ENCODE data around the gene CEBPA.

The CEBPA gene

DNA sequence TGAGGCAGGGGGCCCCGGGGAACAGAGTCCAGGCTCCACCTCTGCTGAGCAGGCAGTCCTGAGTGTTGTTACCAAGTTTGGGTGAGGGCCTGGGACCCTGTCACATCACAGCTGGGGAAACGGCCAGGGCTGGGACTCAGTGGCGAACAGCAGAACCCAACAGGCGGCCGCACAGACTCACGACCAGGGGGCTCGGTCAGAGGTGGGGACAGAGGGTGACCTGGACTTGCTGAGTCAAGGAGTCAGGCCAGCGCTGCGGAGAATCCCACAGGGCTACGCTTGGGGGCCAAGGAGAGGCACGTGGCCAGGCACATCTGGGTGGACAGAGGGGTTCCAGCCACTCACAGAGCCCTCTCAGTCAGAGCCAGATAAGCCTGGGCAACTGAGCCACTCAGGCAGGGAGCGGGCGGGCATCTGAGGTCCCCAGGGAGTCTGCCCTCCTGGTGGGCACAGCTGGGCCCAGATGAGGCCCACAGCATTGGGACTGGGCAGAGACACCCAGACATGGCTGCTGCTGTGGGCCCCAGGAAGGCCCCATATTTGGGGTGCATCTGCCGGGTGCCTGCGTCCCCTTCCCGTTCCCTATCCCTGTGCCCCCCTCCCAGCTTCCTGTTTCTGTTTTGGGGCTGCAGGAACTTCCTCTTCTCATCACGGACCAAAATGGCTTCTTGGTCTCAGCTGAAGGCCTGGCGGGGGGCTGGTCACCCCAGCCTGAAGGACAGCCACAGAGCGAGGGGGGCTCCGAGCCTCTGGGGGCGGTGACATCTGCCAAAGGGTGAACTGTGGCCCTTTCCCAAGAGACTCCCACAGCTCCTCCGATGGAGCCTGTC is 34.0 kb downstream of the CEBPA start:
- Histone ChIP-seq H3K9ac (ENCODE audit: insufficient read length) (no peak overlapping the region), H3K4me3 (no peak overlapping the region), H3K9me3 (ENCODE audit: low read depth, low read length) (no peaks in the 10 kb centered on the region), H3K27ac (no peak overlapping the region), H3K36me3 (ENCODE audit: insufficient read depth, low read length) (no peaks in the 10 kb centered on the region)
- no peak for TF ChIP-seq POLR2AphosphoS5 (IDR thresholded peaks at IDR 0.05; ENCODE audit: borderline replicate concordance, low read depth, low read length)
- no peak for TF ChIP-seq EZH2 (IDR thresholded peaks at IDR 0.05)
- no peak for TF ChIP-seq FOXP2 (optimal IDR thresholded peaks at IDR 0.05; ENCODE audit: control extremely low read depth, extremely low read length, insufficient read depth)
- DNase-seq (ENCODE audit: low read depth, low spot score), result no peak

DNA sequence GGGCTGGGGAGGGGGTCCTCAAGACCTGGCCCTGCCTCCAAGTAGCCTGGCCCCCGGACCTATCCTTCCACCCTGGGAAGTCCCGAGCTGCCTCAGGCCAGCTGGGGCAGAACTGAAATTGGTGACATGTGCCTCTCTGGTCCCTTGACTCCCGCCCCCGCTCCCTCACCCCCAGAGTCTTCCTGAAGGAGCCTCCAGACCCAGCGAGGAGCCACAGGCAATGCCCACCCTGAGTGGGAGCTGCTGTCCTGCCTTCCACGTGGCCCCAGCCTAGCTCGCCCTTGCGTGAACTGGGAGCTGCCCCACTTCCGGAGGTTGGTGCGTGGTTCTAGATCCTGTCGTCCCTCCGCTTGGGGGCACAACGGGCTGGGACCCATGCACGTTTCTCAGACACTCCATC is 34.6 kb downstream of the CEBPA start:
- H3K4me3 ChIP-seq, result no peak overlapping the region
- no peak overlapping the region for H3K9ac ChIP-seq (ENCODE audit: insufficient read length)
- no peak overlapping the region for H3K27ac ChIP-seq
- no peaks in the 10 kb centered on the region for H3K36me3 ChIP-seq (ENCODE audit: insufficient read depth, low read length)
- no peak for TF ChIP-seq EZH2 (IDR thresholded peaks at IDR 0.05)
- TF ChIP-seq FOXP2 (optimal IDR thresholded peaks at IDR 0.05; ENCODE audit: control extremely low read depth, extremely low read length, insufficient read depth), result no peak
- TF ChIP-seq POLR2AphosphoS5 (IDR thresholded peaks at IDR 0.05; ENCODE audit: borderline replicate concordance, low read depth, low read length), result no peak
- no peak for DNase-seq (ENCODE audit: low read depth, low spot score)
- H3K9me3 ChIP-seq (ENCODE audit: low read depth, low read length), result no peaks in the 10 kb centered on the region

- no peak for DNase-seq (ENCODE audit: low read depth, low spot score)
- Histone ChIP-seq H3K27ac (no peak overlapping the region), H3K4me3 (no peak overlapping the region), H3K9ac (ENCODE audit: insufficient read length) (no peak overlapping the region), H3K36me3 (ENCODE audit: insufficient read depth, low read length) (no peaks in the 10 kb centered on the region), H3K9me3 (ENCODE audit: low read depth, low read length) (no peaks in the 10 kb centered on the region)
- TF ChIP-seq EZH2 (IDR thresholded peaks at IDR 0.05) (no peak), POLR2AphosphoS5 (IDR thresholded peaks at IDR 0.05; ENCODE audit: borderline replicate concordance, low read depth, low read length) (no peak), FOXP2 (optimal IDR thresholded peaks at IDR 0.05; ENCODE audit: control extremely low read depth, extremely low read length, insufficient read depth) (no peak)
Observed at GRCh38 chr19:33266974-33267484, 35.3 kb downstream of the CEBPA start.

- no peak overlapping the region for H3K4me3 ChIP-seq
- TF ChIP-seq POLR2AphosphoS5 (IDR thresholded peaks at IDR 0.05; ENCODE audit: borderline replicate concordance, low read depth, low read length) (no peak), FOXP2 (optimal IDR thresholded peaks at IDR 0.05; ENCODE audit: control extremely low read depth, extremely low read length, insufficient read depth) (no peak), EZH2 (IDR thresholded peaks at IDR 0.05) (no peak)
- H3K27ac ChIP-seq, result no peak overlapping the region
- no peak overlapping the region for H3K9ac ChIP-seq (ENCODE audit: insufficient read length)
- H3K9me3 ChIP-seq (ENCODE audit: low read depth, low read length), result no peaks in the 10 kb centered on the region
- no peaks in the 10 kb centered on the region for H3K36me3 ChIP-seq (ENCODE audit: insufficient read depth, low read length)
- DNase-seq (ENCODE audit: low read depth, low spot score), result no peak
Observed at GRCh38 chr19:33264881-33265445, 37.4 kb downstream of the CEBPA start.

DNA sequence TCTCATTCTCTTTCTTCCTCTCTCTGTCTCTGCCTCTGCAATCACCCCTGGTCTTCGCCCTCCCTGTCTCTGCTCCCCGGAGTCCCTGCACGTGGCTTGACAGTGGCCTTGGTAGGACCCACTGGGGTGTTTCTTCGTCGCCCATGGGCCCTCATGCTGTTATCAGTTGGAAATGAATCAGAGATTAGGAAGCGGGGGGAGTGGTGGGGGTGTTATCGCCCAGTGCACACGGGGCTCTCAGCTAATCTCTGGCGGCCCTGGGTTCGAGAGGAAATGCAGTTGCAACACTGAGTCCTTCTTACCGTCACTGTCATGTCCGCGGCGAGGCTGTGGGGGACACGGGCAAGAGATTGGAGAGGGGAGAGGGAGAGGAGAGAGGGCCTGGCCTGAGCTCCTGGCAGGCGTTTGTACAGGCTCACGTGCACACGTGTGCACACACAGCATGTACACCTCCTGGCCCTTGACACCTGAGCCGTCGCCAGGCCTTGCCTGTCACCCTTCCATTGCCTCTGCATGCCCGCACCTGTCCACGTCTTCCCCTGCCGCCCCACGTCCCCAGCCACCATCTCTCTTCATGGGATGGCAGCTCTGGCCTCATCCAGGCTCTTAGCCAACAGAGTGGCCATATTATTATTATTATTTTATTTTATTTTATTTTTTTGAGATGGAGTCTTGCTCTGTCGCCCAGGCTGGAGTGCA is 38.9 kb downstream of the CEBPA start:
- Histone ChIP-seq H3K9me3 (ENCODE audit: low read depth, low read length) (no peaks in the 10 kb centered on the region), H3K4me3 (no peak overlapping the region), H3K36me3 (ENCODE audit: insufficient read depth, low read length) (no peaks in the 10 kb centered on the region), H3K27ac (no peak overlapping the region), H3K9ac (ENCODE audit: insufficient read length) (no peak overlapping the region)
- DNase-seq (ENCODE audit: low read depth, low spot score), result no peak
- TF ChIP-seq EZH2 (IDR thresholded peaks at IDR 0.05) (no peak), FOXP2 (optimal IDR thresholded peaks at IDR 0.05; ENCODE audit: control extremely low read depth, extremely low read length, insufficient read depth) (no peak), POLR2AphosphoS5 (IDR thresholded peaks at IDR 0.05; ENCODE audit: borderline replicate concordance, low read depth, low read length) (no peak)

GRCh38 chr19:33261511-33262189 is 40.7 kb downstream of the CEBPA start:
- H3K27ac ChIP-seq, result no peak overlapping the region
- H3K36me3 ChIP-seq (ENCODE audit: insufficient read depth, low read length), result no peaks in the 10 kb centered on the region
- no peak overlapping the region for H3K9ac ChIP-seq (ENCODE audit: insufficient read length)
- TF ChIP-seq FOXP2 (optimal IDR thresholded peaks at IDR 0.05; ENCODE audit: control extremely low read depth, extremely low read length, insufficient read depth) (no peak), POLR2AphosphoS5 (IDR thresholded peaks at IDR 0.05; ENCODE audit: borderline replicate concordance, low read depth, low read length) (no peak)
- DNase-seq (ENCODE audit: low read depth, low spot score), result no peak
- H3K4me3 ChIP-seq, result no peak overlapping the region
- H3K9me3 ChIP-seq (ENCODE audit: low read depth, low read length), result no peaks in the 10 kb centered on the region

- H3K9ac ChIP-seq (ENCODE audit: insufficient read length), result no peak overlapping the region
- no peak for DNase-seq (ENCODE audit: low read depth, low spot score)
- H3K9me3 ChIP-seq (ENCODE audit: low read depth, low read length), result no peaks in the 10 kb centered on the region
- H3K4me3 ChIP-seq, result no peak overlapping the region
- no peak for TF ChIP-seq EZH2 (IDR thresholded peaks at IDR 0.05)
- no peak for TF ChIP-seq FOXP2 (optimal IDR thresholded peaks at IDR 0.05; ENCODE audit: control extremely low read depth, extremely low read length, insufficient read depth)
- TF ChIP-seq POLR2AphosphoS5 (IDR thresholded peaks at IDR 0.05; ENCODE audit: borderline replicate concordance, low read depth, low read length), result no peak
- H3K36me3 ChIP-seq (ENCODE audit: insufficient read depth, low read length), result no peaks in the 10 kb centered on the region
- H3K27ac ChIP-seq, result no peak overlapping the region
Observed at GRCh38 chr19:33260628-33261418, 41.5 kb downstream of the CEBPA start.

Data from SK-N-MC (cell line).